Glutamatergic neuron (in vitro differentiated cells): ENCODE data around the gene ZBTB7C. TPM values are rescaled to one million over a fixed set of nuclear protein-coding genes. Genes with fewer than 3 reads are reported as not detected.

Source experiments
- DNase-seq: peaks from one replicate; pipeline ENCODE4 v3.0.0; 2022
- H3K27ac Mint-ChIP-seq: one replicate; pipeline ENCODE4 v1.8.0; 2020; ENCODE audit warnings: mild to moderate bottlenecking, mixed read lengths, inconsistent platforms; ENCODE audit not compliant: unreplicated experiment
- H3K27me3 Mint-ChIP-seq: one replicate; pipeline ENCODE4 v1.8.0; 2020; ENCODE audit warnings: mild to moderate bottlenecking, moderate library complexity, mixed read lengths, inconsistent platforms; ENCODE audit not compliant: unreplicated experiment
- H3K36me3 Mint-ChIP-seq: one replicate; pipeline ENCODE4 v1.8.0; 2020; ENCODE audit warnings: mild to moderate bottlenecking, mixed read lengths, inconsistent platforms; ENCODE audit not compliant: unreplicated experiment
- H3K4me1 Mint-ChIP-seq: one replicate; pipeline ENCODE4 v1.8.0; 2020; ENCODE audit warnings: mild to moderate bottlenecking, low read depth, mixed read lengths, inconsistent platforms; ENCODE audit not compliant: unreplicated experiment
- H3K4me3 Mint-ChIP-seq: one replicate; pipeline ENCODE4 v1.8.0; 2020; ENCODE audit warnings: mild to moderate bottlenecking, mixed read lengths, inconsistent platforms; ENCODE audit not compliant: unreplicated experiment
- H3K9me3 Mint-ChIP-seq: one replicate; pipeline ENCODE4 v1.8.0; 2020; ENCODE audit warnings: mild to moderate bottlenecking, moderate library complexity, mixed read lengths, inconsistent platforms; ENCODE audit not compliant: unreplicated experiment
- total RNA-seq: library from RNA; stranded (reverse); fragmentation: NEBNext Ultra II Directional; extraction: Animal tissue kit (Norgen Biotek cat#: 25700); gene quantifications from one replicate; pipeline ENCODE4 v1.2.1, GENCODE V29; 2021; ENCODE audit not compliant: unreplicated experiment
- TF ChIP-seq, protein P1 (sequence below): fragments of 200-600 bp; sonication (generic); IDR thresholded peaks from one replicate; pipeline ENCODE4 v1.5.0; 2021; ENCODE audit not compliant: partially characterized antibody, unreplicated experiment

Gene ZBTB7C
- total RNA-seq, 1 donor from 2014 or later, result 10.6 TPM

DNA sequence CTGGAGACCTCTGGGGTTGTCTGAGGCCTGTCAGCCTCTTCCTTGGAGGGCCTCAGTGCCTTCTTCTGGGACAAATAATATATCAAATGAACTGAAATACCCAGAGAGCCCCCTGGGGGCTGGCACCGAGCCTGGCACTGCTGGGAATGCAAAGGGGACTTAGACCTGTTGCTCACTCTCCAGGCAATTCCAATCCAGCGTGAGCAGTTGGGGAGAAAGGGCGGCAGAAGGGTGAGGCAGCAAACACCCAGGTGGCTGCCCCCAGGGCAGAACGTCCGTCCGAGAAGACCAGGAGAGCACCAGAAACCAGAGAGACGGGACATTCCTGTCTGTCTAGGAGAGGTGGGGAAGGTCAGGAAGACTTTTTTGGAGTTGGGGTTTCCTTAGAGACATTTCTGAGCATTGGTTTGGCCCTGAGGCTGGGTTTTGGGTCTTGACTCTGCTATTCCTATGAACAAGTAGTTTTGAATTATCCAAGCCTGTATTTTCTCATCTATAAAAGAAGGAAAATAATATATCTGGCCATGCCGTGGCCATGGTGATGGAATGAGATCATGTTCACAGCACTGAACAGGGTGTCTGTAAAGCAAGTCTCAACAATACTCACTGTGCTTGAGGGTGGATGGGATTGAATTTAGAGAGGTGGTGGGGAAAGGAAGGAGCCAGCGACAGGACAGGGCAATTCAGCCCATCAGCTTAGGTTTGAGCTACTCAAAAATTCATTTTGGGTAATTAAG, 44.3 kb upstream of the ZBTB7C start:
- Mint-ChIP-seq H3K4me1 (peaks cover 30% of the 10 kb centered on the region), H3K27ac (no peak overlapping the region), H3K27me3 (peaks cover 8% of the 10 kb centered on the region), H3K9me3 (no peaks in the 10 kb centered on the region), H3K36me3 (no peaks in the 10 kb centered on the region), H3K4me3 (no peak overlapping the region)
- TF ChIP-seq, protein P1, sequence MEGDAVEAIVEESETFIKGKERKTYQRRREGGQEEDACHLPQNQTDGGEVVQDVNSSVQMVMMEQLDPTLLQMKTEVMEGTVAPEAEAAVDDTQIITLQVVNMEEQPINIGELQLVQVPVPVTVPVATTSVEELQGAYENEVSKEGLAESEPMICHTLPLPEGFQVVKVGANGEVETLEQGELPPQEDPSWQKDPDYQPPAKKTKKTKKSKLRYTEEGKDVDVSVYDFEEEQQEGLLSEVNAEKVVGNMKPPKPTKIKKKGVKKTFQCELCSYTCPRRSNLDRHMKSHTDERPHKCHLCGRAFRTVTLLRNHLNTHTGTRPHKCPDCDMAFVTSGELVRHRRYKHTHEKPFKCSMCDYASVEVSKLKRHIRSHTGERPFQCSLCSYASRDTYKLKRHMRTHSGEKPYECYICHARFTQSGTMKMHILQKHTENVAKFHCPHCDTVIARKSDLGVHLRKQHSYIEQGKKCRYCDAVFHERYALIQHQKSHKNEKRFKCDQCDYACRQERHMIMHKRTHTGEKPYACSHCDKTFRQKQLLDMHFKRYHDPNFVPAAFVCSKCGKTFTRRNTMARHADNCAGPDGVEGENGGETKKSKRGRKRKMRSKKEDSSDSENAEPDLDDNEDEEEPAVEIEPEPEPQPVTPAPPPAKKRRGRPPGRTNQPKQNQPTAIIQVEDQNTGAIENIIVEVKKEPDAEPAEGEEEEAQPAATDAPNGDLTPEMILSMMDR, result no peak
- no peak for DNase-seq

DNA sequence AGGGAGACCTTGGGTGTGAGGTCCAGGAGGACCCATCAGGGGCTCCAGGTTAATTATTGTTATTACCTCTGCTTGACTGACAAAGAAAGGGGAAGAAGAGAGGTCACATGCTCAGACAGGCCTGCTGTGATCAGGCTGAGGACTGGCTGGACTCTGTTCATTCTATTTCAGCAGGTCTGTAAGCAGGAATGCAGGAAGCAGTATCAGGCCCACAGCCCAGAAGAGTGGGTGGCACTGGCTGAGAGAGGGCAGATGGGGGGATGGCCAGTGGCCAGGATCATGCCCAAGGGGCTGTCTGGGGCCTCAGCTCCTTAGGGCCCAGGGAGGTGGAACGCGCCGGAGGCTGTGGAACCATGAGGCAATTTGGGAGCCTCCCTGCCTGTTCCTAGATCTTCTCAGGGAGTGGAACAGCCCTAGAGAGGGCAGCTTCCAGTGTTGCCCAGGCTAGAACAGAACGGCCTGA, 43.7 kb upstream of the ZBTB7C start:
- Mint-ChIP-seq H3K27ac (peak overlapping the region; percentile 17), H3K4me3 (no peak overlapping the region), H3K36me3 (no peaks in the 10 kb centered on the region), H3K4me1 (peaks cover 31% of the 10 kb centered on the region), H3K9me3 (no peaks in the 10 kb centered on the region), H3K27me3 (peaks cover 8% of the 10 kb centered on the region)
- TF ChIP-seq, protein P1, result no peak
- DNase-seq, result no peak

DNA sequence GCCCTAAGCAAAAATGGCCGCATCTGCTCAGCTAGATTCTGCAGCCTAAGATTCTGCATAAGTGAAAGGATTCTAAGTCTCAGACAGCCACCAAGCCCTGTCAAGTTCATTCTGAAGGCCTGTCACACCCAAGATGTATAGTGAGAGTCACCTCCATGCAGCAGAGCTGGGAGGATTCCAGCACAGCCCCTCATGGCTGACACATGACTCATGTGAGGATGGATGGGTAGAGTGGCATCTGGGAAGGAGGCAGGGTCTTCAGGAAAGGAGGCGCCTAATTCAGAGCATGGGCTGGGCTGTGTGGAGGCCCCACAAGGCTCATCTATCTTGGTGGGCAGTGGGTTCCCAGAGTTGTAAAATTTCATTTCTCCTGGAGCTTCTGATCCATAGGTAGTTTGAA, 41.5 kb upstream of the ZBTB7C start:
- TF ChIP-seq, protein P1, result no peak
- Mint-ChIP-seq H3K27ac (peak overlapping the region; percentile 43), H3K27me3 (peaks cover 9% of the 10 kb centered on the region), H3K4me1 (peaks cover 32% of the 10 kb centered on the region), H3K36me3 (no peaks in the 10 kb centered on the region), H3K4me3 (no peak overlapping the region), H3K9me3 (no peaks in the 10 kb centered on the region)
- no peak for DNase-seq

DNA sequence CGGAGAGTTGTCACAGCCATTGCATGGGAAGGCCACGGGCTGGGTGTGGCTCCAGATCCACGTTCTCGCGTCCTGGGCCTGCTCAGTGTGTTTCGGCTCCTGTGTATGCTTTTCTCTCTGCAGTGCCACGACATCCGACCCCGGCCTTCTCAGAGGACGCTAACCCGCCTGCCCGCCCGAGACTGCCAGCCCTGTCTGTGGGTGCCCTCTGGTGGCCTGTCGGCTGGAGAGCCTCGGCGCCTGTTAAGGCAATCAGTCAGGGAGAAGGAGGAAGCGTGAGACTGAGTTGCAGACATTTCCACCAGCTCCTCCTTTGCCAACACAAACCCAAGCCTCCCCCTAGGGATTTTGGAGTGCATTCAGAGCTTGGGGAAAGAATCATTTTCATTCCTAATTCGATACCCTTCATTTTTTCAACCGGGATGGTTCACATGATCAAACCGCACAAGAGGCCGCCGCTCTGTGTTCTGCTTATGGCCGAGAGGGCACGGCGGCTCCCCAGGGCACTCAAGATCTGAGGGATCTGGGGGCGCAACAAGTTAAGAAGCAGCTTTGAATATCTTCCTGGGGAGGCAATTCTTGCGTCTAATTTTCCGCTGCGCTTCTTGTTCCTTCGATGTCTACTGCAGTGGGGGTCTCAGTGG, 37.5 kb upstream of the ZBTB7C start:
- Mint-ChIP-seq H3K9me3 (peaks cover 3% of the 10 kb centered on the region), H3K27ac (no peak overlapping the region), H3K27me3 (peaks cover 4% of the 10 kb centered on the region), H3K4me3 (no peak overlapping the region), H3K4me1 (peaks cover 40% of the 10 kb centered on the region), H3K36me3 (no peaks in the 10 kb centered on the region)
- TF ChIP-seq, protein P1, result peak; percentile 64
- DNase-seq, result peak; percentile 95

DNA sequence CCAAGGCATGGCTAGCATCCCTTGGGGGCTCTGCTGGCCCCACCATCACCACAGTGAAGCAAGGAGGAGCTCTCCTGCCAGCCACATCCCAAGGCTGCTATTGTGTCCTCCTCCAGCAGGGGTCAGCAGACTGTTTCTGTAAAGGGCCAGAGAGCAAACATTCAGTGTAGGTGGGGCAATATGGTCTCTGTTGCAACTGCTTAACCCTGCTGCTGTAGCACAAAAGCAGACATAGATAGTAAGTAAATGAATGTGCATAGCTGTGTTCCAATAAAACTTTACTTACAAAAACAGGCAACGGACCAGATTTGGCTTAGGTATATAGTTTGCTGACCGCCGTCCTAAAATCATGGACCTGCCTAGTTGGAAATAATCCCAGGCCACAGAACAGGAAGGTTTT, 36.4 kb upstream of the ZBTB7C start:
- TF ChIP-seq, protein P1, result peak; percentile 94
- peaks cover 3% of the 10 kb centered on the region for H3K9me3 Mint-ChIP-seq
- H3K36me3 Mint-ChIP-seq, result no peaks in the 10 kb centered on the region
- peaks cover 4% of the 10 kb centered on the region for H3K27me3 Mint-ChIP-seq
- peak; percentile 87 for DNase-seq
- H3K4me1 Mint-ChIP-seq, result peaks cover 35% of the 10 kb centered on the region
- H3K27ac Mint-ChIP-seq, result no peak overlapping the region
- H3K4me3 Mint-ChIP-seq, result no peak overlapping the region
